Esophagus squamous epithelium (tissue), 5 donors: ENCODE results near the gene TSPAN15. TPM values are rescaled to one million over a fixed set of nuclear protein-coding genes. Genes with fewer than 3 reads are reported as not detected.

Experiments used
- DNase-seq: peaks from one replicate; lab custom pipeline; 2025; lab: John Stamatoyannopoulos, UW
- H3K27ac ChIP-seq, 4 donors: fragments of 200-600 bp; sonication (generic); one replicate each; pipeline ENCODE4 v1.5.1; 2016 to 2019; ENCODE audit warnings: mild to moderate bottlenecking in 1 of 4
- H3K27me3 ChIP-seq, 4 donors: fragments of 200-600 bp; sonication (generic); 1 replicate in 3 of 4; 2 replicates in 1 of 4; pipeline versions ENCODE4 v1.5.1 to v1.6.0; 2017 to 2021; ENCODE audit warnings: antibody characterized with exemption in 1 of 4
- H3K36me3 ChIP-seq, 3 donors: fragments of 200-600 bp; sonication (generic); one replicate each; pipeline ENCODE4 v1.5.1; 2016 to 2019
- H3K4me1 ChIP-seq, 3 donors: fragments of 200-600 bp; sonication (generic); one replicate each; pipeline ENCODE4 v1.5.1; 2017 to 2019
- H3K4me3 ChIP-seq, 4 donors: fragments of 200-600 bp; sonication (generic); 1 replicate in 3 of 4; 2 replicates in 1 of 4; pipeline ENCODE4 v1.5.1; 2016 to 2019; ENCODE audit warnings: mild to moderate bottlenecking in 2 of 4, moderate library complexity in 1 of 4
- H3K9me3 ChIP-seq, 3 donors: fragments of 200-600 bp; sonication (generic); one replicate each; pipeline ENCODE4 v1.5.1; 2016 to 2019
- CTCF ChIP-seq, 6 experiments: fragments of 450-650 bp in 4 of 6; fragments of 200-600 bp in 2 of 6; sonication (generic) in 2 of 6; IDR thresholded peaks; one replicate each; pipeline ENCODE4 v1.5.1; 2016 to 2019; ENCODE audit warnings: antibody characterized with exemption in 6 of 6, mild to moderate bottlenecking in 4 of 6, moderate library complexity in 4 of 6
- POLR2A ChIP-seq, 4 donors: fragments of 450-650 bp; IDR thresholded peaks; one replicate each; pipeline ENCODE4 v1.6.1; 2017; ENCODE audit warnings: antibody characterized with exemption in 4 of 4, mild to moderate bottlenecking in 4 of 4, moderate library complexity in 3 of 4
- WGBS, 2 donors: methylation state at CpG; one replicate each; pipeline ENCODE4 v1.1.5; 2018; 5-methylcytosine and 5-hydroxymethylcytosine counted together
- intact Hi-C: fragments of 100-400 bp; cut with DNase I; formaldehyde crosslinking; loops from one replicate; pipeline ENCODE4 v1.15.0; 2022
- total RNA-seq, 4 donors: library from RNA; depleted of rRNA; stranded (reverse); fragments of >200 nt; gene quantifications; one replicate each; pipeline ENCODE4 v1.1.0, GENCODE V29; 2016
- donor health status: DM: yes; HTN: yes; CAD: no.

Gene TSPAN15
- total RNA-seq, 4 donors from 2014 or later: 3.6 to 24.0 (median 18.5) TPM

GRCh38 chr10:69425511-69426298 lies 25.6 kb upstream of the TSPAN15 start:
- Histone ChIP-seq H3K4me3 (no peak overlapping the region), H3K36me3 (no peaks in the 10 kb centered on the region), H3K27ac (peak overlapping the region in 3 of 4 donors; percentile 35 to 70 (median 66)), H3K9me3 (no peaks in the 10 kb centered on the region), H3K4me1 (peaks cover 0 to 34% (median 12%) of the 10 kb centered on the region in 3 donors), H3K27me3 (no peaks in the 10 kb centered on the region)
- 44 to 54% methylated on average over 5 of the region's 5 CpGs for WGBS, 2 donors
- no peak for TF ChIP-seq CTCF (IDR thresholded peaks at IDR 0.05)
- TF ChIP-seq POLR2A (IDR thresholded peaks at IDR 0.05): no peak
- no peak for DNase-seq
- intact Hi-C loops: loop anchor here (5.0 kb wide), 1 partner anchor 82 kb away; no protein-coding TSS in a partner anchor

GRCh38 chr10:69426376-69426727 lies 24.9 kb upstream of the TSPAN15 start:
- 90% methylated on average over 4 of the region's 4 CpGs; no CpG with 5 or more reads in 1 of the 2 donors for WGBS, 2 donors
- H3K27me3 ChIP-seq: no peaks in the 10 kb centered on the region
- TF ChIP-seq POLR2A (IDR thresholded peaks at IDR 0.05) (no peak), CTCF (IDR thresholded peaks at IDR 0.05) (no peak)
- H3K27ac ChIP-seq: peak overlapping the region in 3 of 4 donors; percentile 35 to 70 (median 66)
- H3K4me3 ChIP-seq: no peak overlapping the region
- no peak for DNase-seq
- no peaks in the 10 kb centered on the region for H3K36me3 ChIP-seq
- intact Hi-C loops: loop anchor here (5.0 kb wide), 1 partner anchor 81 kb away; no protein-coding TSS in a partner anchor
- H3K4me1 ChIP-seq: peaks cover 0 to 34% (median 12%) of the 10 kb centered on the region in 3 donors
- H3K9me3 ChIP-seq: no peaks in the 10 kb centered on the region

- Histone ChIP-seq H3K4me1 (peaks cover 0 to 22% (median 12%) of the 10 kb centered on the region in 3 donors), H3K9me3 (no peaks in the 10 kb centered on the region), H3K4me3 (no peak overlapping the region), H3K36me3 (no peaks in the 10 kb centered on the region), H3K27me3 (no peaks in the 10 kb centered on the region), H3K27ac (no peak overlapping the region)
- intact Hi-C loops: loop anchor here (5.0 kb wide), 1 partner anchor 79 kb away; no protein-coding TSS in a partner anchor
- no peak for DNase-seq
- 60 to 75% methylated on average over 8 of the region's 8 CpGs for WGBS, 2 donors
- TF ChIP-seq POLR2A (IDR thresholded peaks at IDR 0.05) (no peak), CTCF (IDR thresholded peaks at IDR 0.05) (no peak)
Measured at GRCh38 chr10:69428165-69428564, 23.1 kb upstream of the TSPAN15 start.

GRCh38 chr10:69434169-69434568 lies 17.1 kb upstream of the TSPAN15 start:
- Histone ChIP-seq H3K27me3 (no peaks in the 10 kb centered on the region), H3K4me3 (no peak overlapping the region), H3K36me3 (no peaks in the 10 kb centered on the region), H3K27ac (no peak overlapping the region), H3K9me3 (no peaks in the 10 kb centered on the region), H3K4me1 (peaks cover 11 to 25% (median 17%) of the 10 kb centered on the region in 3 donors)
- DNase-seq: no peak
- intact Hi-C loops: no loop called here
- WGBS, 2 donors: 75 to 89% methylated on average over 2 of the region's 2 CpGs
- TF ChIP-seq POLR2A (IDR thresholded peaks at IDR 0.05) (no peak), CTCF (IDR thresholded peaks at IDR 0.05) (no peak)

- Histone ChIP-seq H3K4me1 (peaks cover 19 to 33% (median 25%) of the 10 kb centered on the region in 3 donors), H3K27me3 (no peaks in the 10 kb centered on the region), H3K36me3 (no peaks in the 10 kb centered on the region), H3K9me3 (no peaks in the 10 kb centered on the region), H3K4me3 (no peak overlapping the region), H3K27ac (no peak overlapping the region)
- no peak for TF ChIP-seq CTCF (IDR thresholded peaks at IDR 0.05)
- TF ChIP-seq POLR2A (IDR thresholded peaks at IDR 0.05): no peak
- no peak for DNase-seq
- intact Hi-C loops: no loop called here
- WGBS, 2 donors: 95 to 98% methylated on average over 4 to 5 of the region's 11 CpGs
Measured at GRCh38 chr10:69434926-69435325, 16.3 kb upstream of the TSPAN15 start.
